NCI-H187 (cell line): ENCODE results near the gene LIN7A.

Experiments used
- DNase-seq, 2 experiments: peaks; one replicate each; lab custom pipeline; 2025; lab: John Stamatoyannopoulos, UW

The LIN7A gene, protein sequence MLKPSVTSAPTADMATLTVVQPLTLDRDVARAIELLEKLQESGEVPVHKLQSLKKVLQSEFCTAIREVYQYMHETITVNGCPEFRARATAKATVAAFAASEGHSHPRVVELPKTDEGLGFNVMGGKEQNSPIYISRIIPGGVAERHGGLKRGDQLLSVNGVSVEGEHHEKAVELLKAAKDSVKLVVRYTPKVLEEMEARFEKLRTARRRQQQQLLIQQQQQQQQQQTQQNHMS

DNA sequence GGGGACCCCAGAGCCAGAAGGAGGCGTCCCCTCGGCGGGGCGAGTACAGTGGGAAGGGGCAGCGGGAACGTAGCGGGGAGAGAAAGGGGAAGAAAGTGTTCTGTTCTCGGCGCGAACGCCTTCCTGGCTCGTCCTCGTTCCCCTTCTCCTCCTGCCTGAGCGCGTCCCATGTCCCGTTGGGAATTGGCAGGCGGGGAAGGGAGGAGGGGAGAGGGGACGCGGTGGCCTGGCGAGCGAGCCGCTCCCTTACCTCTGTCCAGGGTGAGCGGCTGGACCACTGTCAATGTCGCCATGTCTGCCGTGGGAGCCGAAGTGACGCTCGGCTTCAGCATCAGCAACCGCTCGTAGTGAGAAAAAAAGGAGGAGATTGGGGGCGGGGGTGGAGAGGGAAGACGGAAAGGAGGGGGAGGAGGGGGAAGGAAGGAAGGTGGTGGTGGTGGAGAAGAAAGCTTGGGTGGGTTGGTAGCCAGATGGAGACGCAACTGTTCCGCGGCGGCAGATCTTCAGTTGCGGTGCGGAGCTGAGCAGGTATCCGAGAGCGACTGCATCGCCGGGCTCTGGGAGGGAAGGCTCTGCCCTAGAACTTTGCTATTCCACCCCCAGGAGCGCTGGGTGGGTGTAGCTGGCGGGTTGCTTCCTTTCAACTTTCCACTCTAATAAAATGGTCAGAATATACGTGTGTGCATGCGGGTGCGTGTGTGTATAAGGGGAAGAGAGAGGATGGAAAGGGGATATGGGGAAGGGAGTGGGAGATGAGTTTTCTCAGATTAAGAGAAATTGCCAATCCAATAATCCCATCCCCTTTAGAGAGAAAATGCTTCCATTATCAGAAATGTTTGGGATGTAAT lies at the start of gene LIN7A:
Gene LIN7A (minus strand): TSS at position 544 of the 848 bp plus-strand sequence. CDS start 212 bp downstream, at position 332.
- peak; percentile 34 to 64 for DNase-seq

DNA sequence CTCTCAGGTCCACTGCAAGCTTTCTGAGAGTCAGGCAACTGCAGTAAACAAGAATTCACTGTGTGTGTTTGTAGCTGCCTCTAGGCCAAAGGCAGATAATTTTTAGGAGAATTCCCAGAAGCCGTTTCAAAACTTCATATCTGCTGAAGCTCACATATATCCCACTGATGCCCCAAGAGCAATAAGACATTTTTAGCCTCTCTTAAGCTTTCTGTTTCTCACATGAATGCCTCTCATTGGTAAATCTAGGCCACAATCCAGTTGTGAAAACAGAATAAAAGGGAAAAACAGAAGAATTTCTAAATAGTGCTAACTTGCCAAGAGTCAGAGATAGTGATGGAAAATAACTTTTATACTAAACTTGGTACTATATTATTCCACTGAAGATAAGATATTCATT lies 48.5 kb upstream of the LIN7A start:
- no peak for DNase-seq

DNA sequence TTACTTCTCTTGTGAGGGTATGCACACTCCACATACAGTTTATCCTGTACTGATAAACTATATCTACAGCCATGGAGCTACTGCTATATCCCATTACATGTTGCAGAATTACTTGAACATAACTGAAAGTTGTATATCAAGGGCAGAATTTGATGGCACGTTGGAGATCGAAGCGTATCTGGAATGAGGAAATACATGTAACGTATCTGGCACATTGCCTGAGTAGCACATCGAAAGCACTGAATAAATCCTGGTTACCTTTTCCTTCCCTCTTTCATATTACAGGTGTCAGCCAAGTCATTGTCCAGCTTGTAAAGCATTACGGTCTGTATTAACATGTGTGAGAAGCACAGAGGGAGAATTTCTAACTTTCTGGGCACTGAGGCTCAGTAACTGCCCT lies 42.1 kb upstream of the LIN7A start:
- DNase-seq = no peak

DNA sequence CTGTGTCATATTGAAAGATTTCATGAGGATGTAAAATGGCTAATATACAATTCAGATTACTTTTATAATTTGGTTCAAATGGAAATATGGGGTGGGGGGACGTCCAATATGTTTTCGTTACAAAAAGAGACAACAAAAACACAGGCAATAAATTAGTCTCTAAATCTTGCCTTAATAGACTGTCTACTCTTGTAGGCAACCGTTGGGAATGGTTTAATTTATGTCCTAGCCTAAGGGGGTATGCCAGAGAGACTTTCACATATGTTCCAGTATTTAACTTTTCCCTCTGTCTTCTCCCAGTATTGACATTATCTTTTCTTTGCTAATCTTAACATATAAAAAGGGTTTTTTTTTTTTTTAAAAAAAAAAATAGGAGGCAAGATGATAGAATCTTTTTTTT lies 41.5 kb upstream of the LIN7A start:
- no peak for DNase-seq

DNA sequence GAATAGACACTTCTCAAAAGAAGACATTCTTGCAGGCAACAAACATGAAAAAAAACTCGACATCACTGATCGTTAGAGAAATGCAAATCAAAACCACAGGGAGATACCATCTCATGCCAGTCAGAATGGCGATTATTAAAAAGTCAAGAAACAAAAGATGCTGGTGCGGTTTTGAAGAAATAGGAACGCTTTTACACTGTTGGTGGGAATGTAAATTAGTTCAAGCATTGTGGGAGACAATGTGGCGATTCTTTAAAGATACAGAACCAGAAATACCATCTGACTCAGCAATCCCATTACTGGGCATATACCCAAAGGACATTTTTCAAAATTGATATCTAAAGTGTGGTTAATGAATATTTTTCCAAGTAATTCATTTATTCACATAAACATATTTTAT lies 39.6 kb upstream of the LIN7A start:
- no peak for DNase-seq

DNA sequence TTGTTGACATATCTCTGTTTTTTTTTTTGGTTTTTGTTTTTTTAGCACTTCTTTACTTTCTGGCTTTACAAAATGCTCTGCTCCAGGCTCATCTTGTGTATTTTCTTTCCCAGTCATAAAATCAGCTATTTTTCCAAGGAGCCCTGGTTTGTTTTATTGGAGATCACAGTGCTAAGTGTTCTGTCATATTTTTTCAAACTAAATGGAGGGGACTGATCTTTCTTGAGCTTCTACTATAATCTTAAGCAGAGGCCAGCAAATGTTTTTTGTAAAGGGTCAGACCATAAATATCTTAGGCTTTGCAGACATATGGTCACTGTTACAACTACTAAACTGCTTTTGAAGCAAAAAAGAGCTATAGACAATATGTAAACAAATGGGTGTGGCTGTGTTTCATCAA lies 30.6 kb upstream of the LIN7A start:
- no peak for DNase-seq

DNA sequence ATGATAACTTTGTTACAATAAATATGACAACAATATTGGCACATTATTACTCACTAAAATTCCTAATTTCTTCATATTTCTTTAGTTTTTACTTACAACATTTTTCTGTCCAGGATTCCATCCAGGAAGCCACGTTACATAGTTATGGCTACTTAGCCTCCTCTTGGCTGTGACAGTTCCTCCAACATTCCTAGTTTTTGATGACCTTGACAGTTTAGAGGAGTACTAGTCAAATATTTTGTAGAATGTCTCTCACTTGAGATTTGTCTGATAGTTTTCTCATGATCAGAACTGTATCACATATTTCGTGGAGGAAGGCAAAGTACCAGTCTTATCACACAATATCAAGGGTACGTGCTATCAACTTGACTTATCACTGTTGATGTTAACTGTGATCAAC lies 29.8 kb upstream of the LIN7A start:
- no peak for DNase-seq

DNA sequence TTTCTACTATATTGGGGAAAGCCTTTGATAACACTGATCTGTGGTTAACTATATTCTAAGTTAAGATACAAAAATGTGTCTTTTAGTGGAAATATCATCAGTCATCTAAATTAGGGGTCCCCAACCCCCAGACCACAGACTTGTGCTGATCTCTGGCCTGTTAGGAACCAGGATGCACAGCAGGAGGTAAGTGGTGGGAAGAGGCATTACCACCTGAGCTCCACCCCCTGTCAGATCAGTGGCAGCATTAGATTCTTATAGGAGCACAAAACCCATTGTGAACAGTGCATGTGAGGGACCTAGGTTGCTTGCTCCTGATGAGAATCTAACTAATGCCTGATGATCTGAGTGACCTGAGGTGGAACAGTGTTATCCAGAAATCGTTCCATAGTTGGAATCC lies 28.3 kb upstream of the LIN7A start:
- no peak for DNase-seq

DNA sequence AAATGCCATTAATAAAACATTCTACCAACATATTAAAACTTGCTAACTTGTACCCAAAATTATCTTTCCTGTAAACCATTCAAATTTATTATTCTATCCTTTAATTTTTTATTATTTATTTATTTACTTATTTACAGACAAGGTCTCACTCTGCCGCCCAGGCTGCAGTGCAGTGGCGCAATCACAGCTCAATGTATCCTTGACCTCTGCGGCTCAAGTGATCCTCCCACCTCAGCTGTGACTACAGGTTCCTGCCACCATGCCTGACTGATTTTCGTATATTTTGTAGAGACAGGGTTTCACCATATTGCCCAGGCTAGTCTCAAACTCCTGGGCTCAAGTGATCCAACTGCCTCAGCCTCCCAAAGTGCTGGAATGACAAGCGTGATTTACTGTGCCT lies 20.4 kb upstream of the LIN7A start:
- DNase-seq = no peak

DNA sequence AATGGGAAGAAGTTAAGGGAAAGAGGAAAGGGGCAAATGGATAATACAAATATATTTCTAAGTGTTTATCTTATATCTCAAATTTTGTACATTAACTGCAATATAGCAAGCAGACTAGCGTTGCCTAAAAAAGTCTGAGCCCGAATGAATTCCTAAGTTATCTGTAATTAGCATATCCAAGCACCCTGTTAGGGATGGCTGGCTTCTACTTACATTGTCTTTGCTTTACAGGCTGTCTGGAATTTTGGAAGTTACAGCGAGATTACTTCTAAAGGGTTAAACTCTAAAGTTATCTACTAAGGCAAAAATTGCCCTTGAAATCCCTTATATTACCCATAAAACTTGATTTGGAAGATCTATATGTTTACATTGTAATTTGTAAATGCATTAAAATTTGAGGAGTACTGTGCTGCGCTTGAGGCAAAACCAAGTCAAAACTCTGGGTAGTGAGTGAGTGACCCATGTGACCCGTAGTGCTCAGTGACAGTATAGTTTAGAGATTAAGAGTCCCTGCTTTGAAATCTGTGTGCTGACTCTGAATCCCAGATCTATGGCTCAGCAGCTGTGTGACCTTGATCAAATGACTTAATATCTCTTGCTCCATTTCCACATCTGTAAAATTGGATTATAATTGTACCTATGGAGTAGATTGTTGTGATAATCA lies 17.3 kb upstream of the LIN7A start:
- no peak for DNase-seq

DNA sequence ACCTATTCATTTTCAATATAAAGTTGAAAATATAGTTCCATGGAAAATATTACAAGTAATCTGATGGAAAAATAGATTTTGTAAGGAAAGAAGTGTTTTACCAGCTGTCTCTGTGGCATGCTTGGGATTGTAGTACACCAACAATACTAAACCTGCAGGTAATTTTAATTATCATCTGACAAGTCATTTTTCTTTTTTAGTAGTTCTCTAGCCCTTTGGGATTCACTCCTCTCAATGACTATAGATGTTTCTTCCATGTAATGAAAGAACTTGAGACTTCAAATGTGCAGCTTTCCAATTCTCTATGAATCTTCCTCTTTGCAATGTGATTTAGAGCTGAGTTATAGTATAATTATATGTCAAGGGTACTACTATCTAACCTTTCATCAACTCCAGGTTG lies 14.7 kb upstream of the LIN7A start:
- DNase-seq = no peak

DNA sequence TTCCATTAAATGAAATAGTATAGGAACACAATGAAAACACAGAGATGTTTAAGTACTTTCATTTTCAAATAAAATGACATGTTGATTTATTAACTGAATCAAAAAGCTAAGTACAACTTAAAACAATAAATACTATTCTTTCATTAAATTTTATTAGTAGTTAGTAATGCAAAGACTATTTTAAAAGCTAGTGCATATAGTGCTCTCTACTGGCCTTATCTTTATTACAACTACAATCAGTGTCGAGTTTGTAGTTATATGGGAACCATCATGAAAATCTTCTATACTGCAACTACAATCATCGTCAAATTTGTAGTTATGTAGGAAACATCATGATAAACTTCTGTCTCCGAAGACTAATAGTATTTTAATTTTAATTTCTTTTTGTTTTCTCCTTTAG lies 8.9 kb upstream of the LIN7A start:
- DNase-seq = no peak

DNA sequence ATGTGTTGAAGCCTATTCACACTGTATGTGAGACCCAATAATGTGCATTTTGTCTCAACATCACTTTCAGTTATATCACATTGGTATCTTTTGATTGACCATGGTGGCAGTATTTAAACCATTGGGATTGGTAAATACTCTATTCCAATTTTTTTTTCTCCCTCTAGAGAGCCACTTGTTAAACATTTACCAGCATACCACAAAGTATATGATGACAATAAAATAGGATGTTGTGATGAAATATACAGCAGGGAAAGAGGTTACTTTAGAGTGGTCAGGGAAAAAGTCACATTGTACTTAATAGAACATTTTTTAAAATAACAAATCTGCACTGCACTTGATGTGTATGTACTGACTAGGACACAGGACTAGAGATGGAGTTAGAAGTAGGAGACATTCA lies 5.6 kb upstream of the LIN7A start:
- DNase-seq = no peak

DNA sequence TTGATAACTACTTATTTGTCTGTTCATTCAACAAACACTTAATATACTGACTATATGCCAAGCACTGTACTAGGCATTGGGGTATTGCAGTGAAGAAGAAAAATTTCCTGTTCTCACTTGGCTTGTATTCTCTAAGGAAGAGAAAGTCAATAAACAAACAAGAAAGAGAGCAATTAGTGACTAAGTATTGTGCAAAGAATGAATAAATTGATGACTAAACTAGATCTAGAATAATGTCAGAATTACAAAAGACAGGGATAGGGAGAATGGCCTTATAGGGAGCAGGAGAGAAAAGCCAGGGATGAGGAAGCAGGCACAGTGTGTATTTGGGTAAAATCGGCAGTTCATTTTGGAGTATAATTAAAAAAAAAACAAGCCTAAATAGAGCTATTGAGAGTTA lies 4.2 kb upstream of the LIN7A start:
- DNase-seq = no peak

DNA sequence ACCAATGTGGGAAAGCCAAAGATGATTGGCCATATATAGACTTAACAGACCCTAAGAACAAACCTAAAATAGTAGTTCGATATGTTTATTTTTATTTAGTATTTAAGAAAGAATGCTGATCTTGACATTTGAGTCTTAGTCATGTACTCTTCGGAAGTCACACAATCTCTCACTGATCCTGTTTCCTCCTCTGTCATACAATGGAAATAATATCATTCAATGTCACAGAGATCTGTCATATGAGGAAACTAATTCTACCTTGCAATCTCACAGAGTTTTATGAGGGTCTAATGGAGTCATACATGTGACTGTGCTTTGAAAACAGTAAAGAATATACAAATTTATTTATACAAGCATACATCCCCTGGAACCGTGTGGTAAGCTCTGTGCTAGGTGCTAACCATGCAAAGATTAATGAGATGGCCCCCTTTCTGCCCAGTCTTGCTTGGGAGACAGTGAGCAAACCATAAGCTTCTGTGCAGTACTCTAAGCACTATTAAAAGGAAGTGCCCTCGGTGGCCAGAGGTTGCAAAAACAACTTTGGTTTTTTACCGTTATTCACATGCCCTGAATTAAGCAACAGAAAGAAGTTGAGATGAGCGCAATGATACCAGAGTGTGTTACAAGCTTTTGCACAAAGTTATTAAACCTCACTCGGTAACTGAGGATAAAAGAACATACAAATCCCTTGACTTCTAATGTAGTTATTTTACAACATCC lies 1.7 kb upstream of the LIN7A start:
- no peak for DNase-seq

DNA sequence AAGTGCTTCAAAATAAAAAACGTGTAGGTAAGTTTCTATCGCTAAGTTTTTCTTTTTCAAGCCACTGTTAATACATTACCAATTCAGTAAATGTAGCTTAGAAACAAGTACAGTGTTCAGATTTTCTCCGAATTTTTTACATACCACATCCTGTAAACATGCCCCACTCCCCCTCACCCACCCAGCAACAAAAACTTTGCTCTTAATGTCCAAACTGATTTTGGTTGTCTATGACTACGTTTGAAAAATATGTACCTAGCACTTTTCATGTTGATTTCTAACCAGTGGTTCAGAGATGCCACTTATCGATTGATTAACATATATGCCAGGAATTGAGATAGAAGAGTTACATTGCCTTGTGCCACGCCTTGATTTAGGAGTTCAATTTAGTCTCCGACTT lies 663 bp upstream of the LIN7A start:
- no peak for DNase-seq

DNA sequence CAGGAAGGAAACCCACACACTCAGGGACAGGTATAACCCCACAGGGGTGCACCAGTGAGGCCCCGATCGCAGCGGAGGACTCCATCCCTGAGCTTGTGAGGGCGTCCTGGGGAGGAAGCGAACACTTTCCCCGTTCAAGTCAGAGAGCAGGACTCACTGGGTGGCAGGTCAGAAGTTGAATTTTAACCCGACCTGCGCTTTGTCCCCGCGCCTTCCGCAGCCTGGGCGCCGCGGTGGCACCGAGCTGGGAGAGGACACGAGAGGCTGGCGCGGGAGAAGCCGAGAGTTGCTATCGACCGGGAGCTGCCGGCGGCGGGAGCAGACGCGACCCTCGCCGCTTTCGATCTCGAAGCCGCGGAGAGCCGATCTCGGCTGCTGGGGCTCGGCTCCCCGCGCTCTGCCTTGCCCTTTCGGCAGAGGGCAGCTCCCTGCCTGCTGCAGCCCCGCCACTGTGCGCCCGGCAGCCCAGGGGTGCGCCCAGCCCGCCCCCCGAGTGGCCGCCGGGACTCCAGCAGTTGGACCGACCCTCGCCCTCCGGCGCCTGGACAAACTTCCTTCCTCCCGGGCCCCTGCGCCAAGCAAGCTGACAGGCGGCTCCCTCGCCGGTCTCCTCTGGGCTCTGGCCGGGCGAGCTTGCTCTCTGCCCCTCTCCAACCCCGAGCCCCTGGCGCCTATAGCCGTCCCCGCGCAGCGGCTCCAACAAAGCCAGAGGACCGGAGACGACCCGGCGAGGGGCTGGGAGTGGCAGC lies 918 bp downstream of the LIN7A start:
- DNase-seq = peak; percentile 32 to 59

DNA sequence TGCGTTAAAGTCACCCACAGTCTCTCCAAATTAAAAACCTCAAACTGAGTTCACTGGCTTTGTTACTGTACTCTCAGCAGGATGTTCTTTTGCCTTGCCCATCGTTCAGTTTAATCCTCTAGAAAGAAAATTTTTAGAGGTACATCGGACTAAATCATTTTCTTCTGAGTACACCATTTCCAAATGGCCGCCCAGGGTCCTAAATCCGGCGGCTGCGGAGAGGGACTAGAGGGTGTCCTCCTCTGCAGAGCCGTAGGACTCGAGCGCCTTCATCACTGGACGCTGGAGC lies 1.4 kb downstream of the LIN7A start:
- DNase-seq = peak in 1 of 2 experiments; percentile 37

DNA sequence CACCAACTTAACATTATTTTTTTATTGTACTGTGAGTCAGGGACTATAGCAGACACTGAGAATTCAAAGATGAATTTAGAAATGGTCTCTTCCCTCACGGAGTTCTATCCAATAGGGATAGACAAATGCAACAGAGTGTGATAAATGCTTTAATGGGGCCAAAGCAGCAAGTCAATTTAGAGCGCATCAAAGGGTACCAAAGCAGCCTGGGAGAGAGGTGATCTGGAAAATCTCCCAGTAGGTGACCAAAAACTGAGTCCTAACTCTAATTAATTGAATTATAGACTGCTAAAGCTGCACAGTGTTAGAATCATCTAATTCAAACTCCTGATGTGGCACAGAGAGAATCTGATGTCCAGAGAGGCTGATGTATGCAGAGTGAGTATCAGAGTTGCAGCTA lies 2.6 kb downstream of the LIN7A start:
- DNase-seq = no peak

DNA sequence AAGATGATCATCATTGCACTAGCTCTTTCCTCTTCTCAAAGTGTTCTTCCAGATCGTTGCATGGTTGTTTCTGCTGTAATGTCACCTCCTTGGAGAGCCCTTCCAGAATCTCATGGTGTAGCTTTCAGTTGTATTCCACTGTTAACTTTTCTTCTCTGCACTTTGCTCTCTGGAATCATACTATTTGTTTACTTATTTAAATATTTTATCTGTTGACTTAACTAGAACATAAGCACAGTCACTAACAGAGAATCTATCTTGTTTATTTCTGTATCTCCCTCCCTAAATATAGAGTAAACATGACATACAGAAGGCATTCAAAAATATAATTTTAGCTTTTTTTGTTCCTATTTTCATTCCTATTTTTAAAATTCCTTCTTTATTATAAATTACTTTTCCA lies 11.8 kb downstream of the LIN7A start:
- no peak for DNase-seq

DNA sequence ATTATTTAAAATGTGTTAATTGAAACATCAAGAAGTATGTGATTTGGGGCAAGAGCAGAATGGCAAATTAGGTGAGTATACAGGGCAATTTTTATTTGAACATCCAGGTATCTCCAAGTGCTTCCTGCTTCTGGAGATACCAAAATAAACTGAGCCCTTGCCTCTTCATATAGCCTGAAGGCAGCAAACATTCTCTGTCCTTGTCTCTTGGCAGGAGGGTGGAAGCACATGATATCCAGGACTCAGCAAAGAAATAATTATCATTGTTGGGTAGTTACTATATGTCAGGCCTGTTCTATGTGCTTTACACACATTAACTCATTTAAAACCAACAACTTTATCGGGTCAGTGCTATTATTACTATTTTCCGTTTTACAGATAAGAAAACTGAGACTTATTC lies 12.5 kb downstream of the LIN7A start:
- no peak for DNase-seq

DNA sequence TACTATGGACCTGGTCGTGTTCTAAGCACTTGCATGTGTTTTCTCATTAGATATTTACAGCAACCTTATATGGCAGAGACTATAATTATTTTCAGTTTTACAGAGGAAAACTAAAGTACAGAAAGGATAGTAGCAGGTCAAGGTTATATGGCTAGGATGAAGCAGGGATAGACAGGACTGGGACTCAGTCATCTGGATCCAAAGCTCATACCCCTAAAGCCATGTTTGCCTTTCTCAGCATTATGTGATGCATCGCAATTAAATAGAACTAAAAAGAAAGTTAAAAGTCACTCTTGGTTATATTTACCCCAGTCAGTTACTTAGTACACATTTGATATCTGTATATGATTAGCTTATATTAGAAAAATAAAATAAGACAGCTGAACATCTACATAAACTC lies 13.3 kb downstream of the LIN7A start:
- DNase-seq = no peak
